Measurements from ENCODE around the gene SH3PXD2A.

Gene SH3PXD2A

DNA sequence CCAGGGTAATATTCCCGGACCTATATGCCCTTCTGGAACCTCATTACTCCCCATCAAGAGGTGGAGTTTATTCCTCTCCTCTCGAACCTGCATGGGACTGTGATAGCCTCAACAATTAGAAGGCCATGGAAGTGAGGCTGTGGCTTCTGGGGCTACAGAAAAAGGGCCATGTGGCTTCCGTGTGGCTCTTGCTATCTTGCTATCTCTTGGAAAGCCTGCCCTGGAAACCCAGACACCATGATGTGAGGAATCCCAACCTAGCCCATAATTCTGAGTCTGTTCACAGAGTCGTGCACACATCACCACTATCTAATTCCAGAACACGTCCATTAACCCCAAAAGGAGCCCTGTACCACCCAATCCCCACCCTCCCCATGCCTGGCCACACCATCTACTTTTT is 20.8 kb upstream of the SH3PXD2A start:
- no peak for DNase-seq (ENCODE audit: low read depth in 1 of 2, low spot score in 1 of 2)

DNA sequence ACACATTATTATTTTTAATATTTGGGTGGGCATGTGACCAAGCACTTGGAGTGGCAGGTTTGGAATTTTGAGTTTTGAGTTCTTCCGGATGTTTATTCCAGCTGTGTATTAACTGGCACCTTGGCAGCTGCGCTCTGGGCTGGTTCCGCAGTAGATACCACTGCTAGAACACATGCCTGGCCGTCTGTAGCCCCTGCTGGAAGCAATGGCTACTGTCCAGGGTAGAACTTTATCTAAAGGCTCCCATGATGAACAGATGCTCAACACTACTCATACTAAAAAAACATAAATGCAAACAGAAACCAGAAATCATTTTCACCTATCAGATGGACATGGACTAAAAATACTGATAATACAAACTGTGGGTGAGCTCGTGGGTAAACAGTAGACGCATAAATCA is 19.4 kb upstream of the SH3PXD2A start:
- no peak for DNase-seq (ENCODE audit: low read depth in 1 of 2, low spot score in 1 of 2)

DNA sequence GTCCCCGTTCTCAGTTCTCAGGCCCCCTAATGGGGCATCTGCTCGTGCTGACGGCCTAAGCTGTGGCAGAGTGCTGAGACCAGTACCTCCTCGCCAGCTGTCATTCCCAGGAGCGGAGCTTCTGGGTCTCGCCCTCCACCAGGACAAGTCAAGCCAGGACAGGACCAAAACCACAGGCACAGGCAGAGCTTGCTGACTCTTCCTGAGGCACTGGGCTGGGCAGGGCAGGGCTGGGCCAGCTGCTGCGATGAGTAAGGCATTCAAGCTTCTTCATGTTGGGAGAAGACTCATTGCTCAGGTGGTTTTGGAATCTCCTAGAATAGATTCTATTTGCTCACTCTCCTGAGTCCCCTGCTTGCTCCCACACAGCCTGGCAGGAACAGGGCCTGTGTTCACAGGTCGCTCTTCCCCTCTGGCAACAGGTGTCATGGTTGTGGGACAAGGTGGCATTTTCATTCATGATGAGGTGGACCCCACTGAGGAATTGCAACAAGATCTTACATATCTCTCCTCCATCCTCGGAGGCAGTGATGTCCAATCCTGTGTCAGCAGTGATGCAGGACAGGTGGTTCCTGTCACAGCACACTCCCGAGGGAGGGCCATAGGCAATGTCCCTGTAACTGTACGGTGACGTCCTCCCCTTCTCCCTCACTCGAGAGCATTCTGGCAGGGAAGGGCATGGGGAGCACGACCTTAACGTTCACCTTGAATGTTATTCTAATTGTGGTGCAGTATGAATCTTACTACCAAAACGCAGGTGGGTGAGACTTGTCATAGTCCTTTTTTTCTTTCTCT is 17.0 kb upstream of the SH3PXD2A start:
- DNase-seq (ENCODE audit: low read depth in 1 of 2, low spot score in 1 of 2), result no peak

DNA sequence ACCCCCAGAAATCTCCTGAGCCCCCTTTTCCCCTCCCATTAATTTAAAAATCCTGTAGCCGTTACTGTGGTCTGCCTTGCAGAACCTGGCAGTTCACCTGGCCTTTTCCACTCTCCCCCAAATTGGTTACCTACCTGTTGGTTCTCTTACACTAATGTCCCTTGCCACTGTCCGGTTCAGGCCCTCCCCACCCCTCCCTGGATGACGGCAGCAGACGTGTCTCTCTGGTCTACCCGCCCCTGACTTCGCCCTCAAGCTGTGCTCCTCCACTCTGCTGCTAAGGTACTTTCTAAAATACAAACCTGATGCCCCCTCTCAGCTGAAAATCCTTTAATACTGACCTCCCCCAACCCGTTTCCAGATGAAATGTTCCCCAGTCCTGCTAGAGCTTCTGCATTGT is 15.6 kb upstream of the SH3PXD2A start:
- no peak for DNase-seq (ENCODE audit: low read depth in 1 of 2, low spot score in 1 of 2)

DNA sequence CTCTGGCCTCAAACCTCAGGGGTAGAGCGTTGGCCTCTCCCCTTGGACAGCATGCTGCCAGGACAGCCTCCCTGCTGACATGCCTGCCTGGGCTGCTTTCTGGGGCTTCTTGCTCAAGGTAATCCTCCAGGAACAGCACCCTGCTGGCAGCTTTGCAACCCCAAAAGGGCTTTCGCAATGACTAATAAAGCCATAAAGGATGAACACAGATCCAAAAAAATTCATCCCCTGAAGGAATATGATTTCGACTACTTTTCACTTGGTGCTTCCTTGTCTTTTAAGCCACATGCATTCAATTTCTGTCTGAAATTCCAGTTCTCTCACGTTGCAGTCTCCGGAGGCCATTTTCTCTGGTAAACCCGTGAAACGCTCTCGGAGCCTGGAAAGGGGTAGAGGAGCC is 15.1 kb upstream of the SH3PXD2A start:
- no peak for DNase-seq (ENCODE audit: low read depth in 1 of 2, low spot score in 1 of 2)

DNA sequence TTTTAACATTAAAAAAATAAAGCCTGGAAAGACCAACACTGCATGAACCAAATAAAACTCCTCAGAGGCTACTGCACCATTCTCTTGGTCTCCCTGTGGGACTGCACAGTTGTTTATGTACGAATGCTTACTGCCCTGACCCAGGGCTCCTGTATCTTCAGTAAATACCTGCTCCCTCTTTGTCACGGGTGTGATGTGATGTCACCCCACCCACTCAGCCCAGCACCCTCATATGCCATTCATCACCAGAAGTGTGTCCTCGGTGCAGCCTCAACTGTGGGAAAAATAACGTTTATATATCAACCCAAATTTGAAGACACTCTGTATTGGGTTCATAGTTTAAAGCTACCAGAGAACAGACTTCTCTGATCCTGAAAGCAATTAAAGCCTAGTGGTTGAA is 14.0 kb upstream of the SH3PXD2A start:
- DNase-seq (ENCODE audit: low read depth in 1 of 2, low spot score in 1 of 2), result no peak

DNA sequence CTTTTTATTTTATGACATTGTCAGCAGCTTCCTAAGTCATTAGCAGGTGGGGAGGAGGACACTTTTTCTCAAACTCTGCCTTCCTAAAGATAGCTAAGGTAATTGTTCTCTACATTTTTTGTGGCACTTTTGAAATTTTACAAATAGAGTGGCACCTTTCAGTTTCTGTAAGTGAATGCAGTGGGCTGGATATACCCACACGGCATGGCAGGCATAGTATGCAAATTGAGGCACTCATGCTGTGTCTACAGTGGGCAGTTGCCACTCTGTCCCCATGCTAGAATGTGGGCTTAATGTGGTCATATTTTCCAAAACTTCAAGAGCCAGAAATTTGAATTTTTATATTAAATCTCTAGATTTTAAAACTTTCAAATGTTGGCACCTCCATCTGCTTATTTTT is 12.8 kb upstream of the SH3PXD2A start:
- DNase-seq (ENCODE audit: low read depth in 1 of 2, low spot score in 1 of 2), result no peak

- DNase-seq (ENCODE audit: low read depth in 1 of 2, low spot score in 1 of 2), result no peak
These were observed 6.1 kb upstream of the SH3PXD2A start for GRCh38 chr10:103861505-103861904.

- no peak for DNase-seq (ENCODE audit: low read depth in 1 of 2, low spot score in 1 of 2)
These were observed 4.0 kb upstream of the SH3PXD2A start for GRCh38 chr10:103859161-103860086.

DNA sequence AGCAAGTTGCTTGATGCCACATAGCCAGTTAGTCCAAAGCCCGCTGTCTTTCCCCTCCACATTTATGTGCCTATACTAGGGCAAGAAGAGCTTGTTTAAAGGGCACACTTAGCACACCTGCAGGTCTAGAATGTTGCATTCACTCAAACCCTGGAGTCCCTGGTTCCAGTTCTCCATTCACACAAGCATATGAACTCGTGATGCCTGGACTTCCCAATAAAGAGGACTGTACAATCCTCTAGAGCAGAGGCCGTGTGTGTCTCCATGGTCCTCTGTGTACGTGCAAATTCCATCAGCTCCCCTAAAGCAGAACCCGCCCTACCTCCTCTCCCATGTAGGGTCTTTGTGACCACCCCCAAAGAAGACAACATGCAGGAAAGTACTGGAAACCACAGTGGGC is 3.0 kb upstream of the SH3PXD2A start:
- no peak for DNase-seq (ENCODE audit: low read depth in 1 of 2, low spot score in 1 of 2)

DNA sequence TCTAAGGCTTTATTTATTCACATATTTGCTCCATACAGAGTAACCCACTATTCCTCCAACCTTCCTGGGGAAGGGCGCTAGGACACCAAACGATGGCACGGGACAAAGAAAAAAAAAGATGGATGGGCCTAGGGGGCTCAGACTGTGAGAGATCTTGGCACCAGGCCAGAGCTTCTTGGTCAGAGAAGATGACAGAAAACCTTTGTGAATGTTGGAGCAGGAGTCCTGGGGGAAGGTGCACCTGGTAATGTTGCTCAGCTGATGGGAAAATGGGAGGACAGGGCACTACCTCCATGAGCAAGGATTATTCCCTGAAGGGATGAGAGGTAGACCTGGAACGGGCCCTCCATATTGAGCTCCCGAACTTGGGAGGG is 1.4 kb upstream of the SH3PXD2A start:
- no peak for DNase-seq (ENCODE audit: low read depth in 1 of 2, low spot score in 1 of 2)

GRCh38 chr10:103855852-103856796 is 748 bp upstream of the SH3PXD2A start:
- DNase-seq (ENCODE audit: low read depth in 1 of 2, low spot score in 1 of 2), result no peak

DNA sequence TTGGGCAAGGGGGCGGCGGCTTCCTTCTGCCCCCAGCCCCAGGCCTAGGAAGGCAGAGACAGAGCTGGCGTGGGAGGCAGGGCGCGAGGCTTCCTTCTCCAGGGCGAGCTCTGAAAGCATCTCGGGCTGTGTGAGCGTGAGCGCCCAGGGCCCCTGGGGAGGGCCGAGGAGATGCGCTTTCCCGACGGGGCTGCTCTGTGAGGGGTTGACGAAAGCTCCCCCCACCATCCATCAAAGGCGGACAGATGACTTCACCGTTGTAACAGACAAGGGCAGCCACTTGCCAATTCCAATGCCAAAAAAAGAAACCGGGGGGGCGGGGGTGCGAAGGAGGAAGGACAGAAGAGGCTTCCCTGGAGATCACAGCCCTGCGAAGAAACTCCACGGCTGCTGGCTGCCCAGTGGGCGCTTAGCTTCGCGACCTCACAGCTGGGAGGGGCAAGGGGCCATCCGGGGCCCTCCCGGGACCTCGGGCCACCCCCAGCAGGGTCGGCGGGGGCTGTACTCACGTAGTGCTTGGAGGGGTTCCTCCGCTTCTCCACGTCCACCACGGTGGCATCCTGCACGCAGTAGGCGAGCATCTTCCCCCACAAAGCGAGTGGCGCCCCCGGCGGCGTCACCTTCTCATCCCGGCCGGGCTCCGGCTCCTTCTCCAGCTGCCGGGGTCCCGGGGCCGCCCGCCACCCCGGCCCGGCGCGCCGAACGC is 537 bp downstream of the SH3PXD2A start:
- no peak for DNase-seq (ENCODE audit: low read depth in 1 of 2, low spot score in 1 of 2)

GRCh38 chr10:103854265-103854685 is 1.1 kb downstream of the SH3PXD2A start:
- no peak for DNase-seq (ENCODE audit: low read depth in 1 of 2, low spot score in 1 of 2)

- no peak for DNase-seq (ENCODE audit: low read depth in 1 of 2, low spot score in 1 of 2)
These were observed 1.7 kb downstream of the SH3PXD2A start for GRCh38 chr10:103853428-103854264.

DNA sequence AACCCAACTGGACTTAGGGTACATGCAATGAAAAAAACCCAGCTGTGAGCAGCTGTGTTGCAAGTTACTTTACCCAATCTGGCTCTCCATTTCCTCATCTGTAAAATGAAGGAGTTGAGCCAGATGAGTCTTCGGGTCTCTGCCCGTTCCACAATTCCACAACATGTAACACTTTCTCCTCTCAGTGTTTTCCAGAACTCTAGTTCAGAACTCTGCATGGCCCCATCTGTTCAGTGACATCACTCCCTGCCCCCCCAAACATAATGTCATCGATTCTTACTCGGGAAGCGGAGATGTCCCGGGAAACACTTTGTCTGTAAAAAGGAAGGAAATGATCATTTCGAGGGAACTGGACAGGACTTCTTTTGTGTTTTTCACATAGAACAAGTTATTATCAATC is 2.5 kb downstream of the SH3PXD2A start:
- DNase-seq (ENCODE audit: low read depth in 1 of 2, low spot score in 1 of 2), result no peak

- DNase-seq (ENCODE audit: low read depth in 1 of 2, low spot score in 1 of 2), result no peak
These were observed 3.1 kb downstream of the SH3PXD2A start for GRCh38 chr10:103852189-103852711.

- no peak for DNase-seq (ENCODE audit: low read depth in 1 of 2, low spot score in 1 of 2)
These were observed 4.1 kb downstream of the SH3PXD2A start for GRCh38 chr10:103851261-103851660.

GRCh38 chr10:103850572-103850895 is 4.8 kb downstream of the SH3PXD2A start:
- no peak for DNase-seq (ENCODE audit: low read depth in 1 of 2, low spot score in 1 of 2)
